Measurements from ENCODE around the gene GPX5.

The GPX5 gene, protein sequence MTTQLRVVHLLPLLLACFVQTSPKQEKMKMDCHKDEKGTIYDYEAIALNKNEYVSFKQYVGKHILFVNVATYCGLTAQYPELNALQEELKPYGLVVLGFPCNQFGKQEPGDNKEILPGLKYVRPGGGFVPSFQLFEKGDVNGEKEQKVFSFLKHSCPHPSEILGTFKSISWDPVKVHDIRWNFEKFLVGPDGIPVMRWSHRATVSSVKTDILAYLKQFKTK

GRCh38 chr6:28525496-28526039 is at the start of gene GPX5:
GPX5 (plus strand) TSS chr6:28525881; CDS start chr6:28526014, 133 bp downstream.
- H3K36me3 ChIP-seq (ENCODE audit: control insufficient read depth in 2 of 2, insufficient read depth in 1 of 2, low read length in 2 of 2) = no peaks in the 10 kb centered on the region
- no peaks in the 10 kb centered on the region for H3K9me3 ChIP-seq (ENCODE audit: control insufficient read depth, insufficient read depth, low read depth, low read length)
- no peak for TF ChIP-seq ZBTB21 (tag by site-specific recombination; IDR thresholded peaks at IDR 0.05)
- TF ChIP-seq EGR2 (tag by site-specific recombination; IDR thresholded peaks at IDR 0.05; ENCODE audit: low read depth) = peak; percentile 40; the same call in 1 of the 2 replicates
- peak; percentile 39; the same call in 1 of the 2 replicates for TF ChIP-seq ZFHX2 (tag by site-specific recombination; conservative IDR thresholded peaks at IDR 0.05)
- CTCF ChIA-PET = interaction anchor here (0.5 to 0.9 kb wide), 3 partner anchors 20 to 607 kb away, joined by 3 to 4 read pairs (median 3); no protein-coding TSS in a partner anchor
- 0 out of 2 replicates have a peak, but pooled peaks cover 3% of the 10 kb centered on the region for H3K4me1 ChIP-seq (ENCODE audit: control insufficient read depth, insufficient read depth, low read length)
- POLR2A ChIA-PET = no interaction called here
- no peak within 1 kb of the TSS for H3K27ac ChIP-seq (ENCODE audit: extremely low read depth, low read depth, low read length)
- H3K4me3 ChIP-seq (ENCODE audit: low read depth, low read length) = no peak within 1 kb of the TSS

DNA sequence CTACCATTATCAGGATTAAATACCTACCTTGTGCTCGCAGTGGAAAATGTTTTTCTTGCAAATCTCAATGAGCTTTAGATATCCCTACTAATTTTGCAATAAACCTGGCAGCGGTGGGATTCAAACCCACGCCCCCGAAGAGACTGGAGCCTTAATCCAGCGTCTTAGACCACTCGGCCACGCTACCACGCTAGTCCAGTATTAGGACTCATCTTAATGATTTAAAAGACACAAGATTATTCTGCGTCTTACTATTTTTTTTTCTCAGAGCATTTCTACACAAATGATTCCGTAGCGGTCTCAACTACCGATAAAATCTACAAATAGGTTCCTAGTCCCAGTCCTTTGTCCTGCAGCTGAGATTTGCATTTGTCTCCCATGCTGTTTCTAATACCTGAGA is 47.2 kb upstream of the GPX5 start:
- Histone ChIP-seq H3K36me3 (ENCODE audit: control insufficient read depth in 2 of 2, insufficient read depth in 1 of 2, low read length in 2 of 2) (no peaks in the 10 kb centered on the region), H3K27ac (ENCODE audit: extremely low read depth, low read depth, low read length) (no peak overlapping the region), H3K4me1 (ENCODE audit: control insufficient read depth, insufficient read depth, low read length) (no peaks in the 10 kb centered on the region), H3K9me3 (ENCODE audit: control insufficient read depth, insufficient read depth, low read depth, low read length) (no peaks in the 10 kb centered on the region), H3K4me3 (ENCODE audit: low read depth, low read length) (no peak overlapping the region)
- POLR2A ChIA-PET = no interaction called here
- CTCF ChIA-PET = interaction anchor here (1.0 to 1.2 kb wide), 2 partner anchors 8 to 64 kb away, joined by 4 read pairs; no protein-coding TSS in a partner anchor
- TF ChIP-seq MEIS1 (CRISPR knock-in tag; IDR thresholded peaks at IDR 0.05; ENCODE audit: borderline replicate concordance) (no peak), ZNF23 (tag by site-specific recombination; IDR thresholded peaks at IDR 0.05; ENCODE audit: borderline replicate concordance) (no peak), WT1 (tag by site-specific recombination; IDR thresholded peaks at IDR 0.05) (no peak), PRDM4 (tag by site-specific recombination; IDR thresholded peaks at IDR 0.05) (no peak), ZNF658 (tag by site-specific recombination; IDR thresholded peaks at IDR 0.05) (no peak), ZNF423 (tag by site-specific recombination; IDR thresholded peaks at IDR 0.05) (no peak), ZNF555 (tag by site-specific recombination; conservative IDR thresholded peaks at IDR 0.05) (no peak), ZNF311 (tag by site-specific recombination; IDR thresholded peaks at IDR 0.05; ENCODE audit: borderline replicate concordance) (no peak)

DNA sequence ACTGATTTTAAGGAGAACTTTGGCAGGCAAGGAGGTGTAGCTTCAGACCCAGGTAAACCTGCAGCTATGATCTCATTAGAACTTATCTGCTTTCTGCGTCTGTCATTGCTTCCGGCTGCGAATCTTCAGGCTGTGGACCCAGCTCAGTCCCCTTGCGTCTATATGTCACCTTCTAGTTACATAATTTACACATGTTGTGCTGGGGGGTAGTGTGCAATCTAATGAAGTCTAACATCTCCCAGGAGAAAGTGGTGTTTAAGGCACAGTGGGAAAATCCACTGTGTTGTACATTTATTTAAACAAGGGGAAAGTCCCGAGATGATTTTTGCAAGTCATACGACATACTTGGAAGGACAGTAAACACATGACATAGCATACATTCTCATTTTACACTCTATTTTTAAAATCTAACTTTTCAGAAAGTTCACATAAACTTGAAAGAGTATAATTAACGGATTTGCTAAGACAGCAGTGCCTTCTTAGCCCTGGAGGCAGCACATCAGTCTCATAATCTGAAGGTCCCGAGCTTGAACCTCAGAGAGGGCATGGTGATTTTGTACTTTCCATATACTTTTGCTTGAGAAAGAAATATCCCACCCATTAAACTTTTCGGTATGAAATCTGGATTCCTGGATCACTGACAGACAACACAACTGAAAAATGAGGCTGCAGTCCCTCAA is 45.3 kb upstream of the GPX5 start:
- ChIA-PET CTCF (interaction anchor here (0.6 to 0.7 kb wide), 2 partner anchors 41 to 158 kb away, joined by 3 to 5 read pairs; no protein-coding TSS in a partner anchor), POLR2A (no interaction called here)

More for the DNA sequence above, 45.3 kb upstream of the GPX5 start:
- Histone ChIP-seq H3K36me3 (ENCODE audit: control insufficient read depth in 2 of 2, insufficient read depth in 1 of 2, low read length in 2 of 2) (no peaks in the 10 kb centered on the region), H3K4me1 (ENCODE audit: control insufficient read depth, insufficient read depth, low read length) (no peaks in the 10 kb centered on the region), H3K9me3 (ENCODE audit: control insufficient read depth, insufficient read depth, low read depth, low read length) (no peaks in the 10 kb centered on the region), H3K4me3 (ENCODE audit: low read depth, low read length) (no peak overlapping the region), H3K27ac (ENCODE audit: extremely low read depth, low read depth, low read length) (no peak overlapping the region)
- TF ChIP-seq HOXC10 (CRISPR knock-in tag; IDR thresholded peaks at IDR 0.05) (no peak), ZNF140 (tag by site-specific recombination; IDR thresholded peaks at IDR 0.05) (no peak), ZBTB20 (tag by site-specific recombination; IDR thresholded peaks at IDR 0.05) (no peak), ZNF266 (tag by site-specific recombination; IDR thresholded peaks at IDR 0.05; ENCODE audit: low read depth) (no peak), GLIS1 (tag by site-specific recombination; IDR thresholded peaks at IDR 0.05) (no peak)
- TF ChIP-seq, protein P1, sequence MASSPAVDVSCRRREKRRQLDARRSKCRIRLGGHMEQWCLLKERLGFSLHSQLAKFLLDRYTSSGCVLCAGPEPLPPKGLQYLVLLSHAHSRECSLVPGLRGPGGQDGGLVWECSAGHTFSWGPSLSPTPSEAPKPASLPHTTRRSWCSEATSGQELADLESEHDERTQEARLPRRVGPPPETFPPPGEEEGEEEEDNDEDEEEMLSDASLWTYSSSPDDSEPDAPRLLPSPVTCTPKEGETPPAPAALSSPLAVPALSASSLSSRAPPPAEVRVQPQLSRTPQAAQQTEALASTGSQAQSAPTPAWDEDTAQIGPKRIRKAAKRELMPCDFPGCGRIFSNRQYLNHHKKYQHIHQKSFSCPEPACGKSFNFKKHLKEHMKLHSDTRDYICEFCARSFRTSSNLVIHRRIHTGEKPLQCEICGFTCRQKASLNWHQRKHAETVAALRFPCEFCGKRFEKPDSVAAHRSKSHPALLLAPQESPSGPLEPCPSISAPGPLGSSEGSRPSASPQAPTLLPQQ (tag by site-specific recombination; IDR thresholded peaks at IDR 0.05) = 0 out of 2 replicates have a peak, but pooled peaks have one; percentile 28

Measured in HEK293 (cell line).